Activated naive CD8-positive, alpha-beta T cell (primary cell): ENCODE results near the gene NFIB.

Experiments
- H3K27ac Mint-ChIP-seq: one replicate; pipeline ENCODE4 v1.8.0; 2021; ENCODE audit warnings: mixed read lengths
- H3K27me3 Mint-ChIP-seq: one replicate; pipeline ENCODE4 v1.8.0; 2021; ENCODE audit warnings: mixed read lengths
- H3K36me3 Mint-ChIP-seq: one replicate; pipeline ENCODE4 v1.8.0; 2021; ENCODE audit warnings: mixed read lengths
- H3K4me1 Mint-ChIP-seq: one replicate; pipeline ENCODE4 v1.8.0; 2021; ENCODE audit warnings: low read depth, mixed read lengths
- H3K4me3 Mint-ChIP-seq: one replicate; pipeline ENCODE4 v1.8.0; 2021; ENCODE audit warnings: mild to moderate bottlenecking, mixed read lengths
- H3K9me3 Mint-ChIP-seq: one replicate; pipeline ENCODE4 v1.8.0; 2021; ENCODE audit warnings: low read depth, mixed read lengths

Gene NFIB

GRCh38 chr9:14098486-14099180, 215.3 kb downstream of the NFIB start:
- no peak overlapping the region for H3K27ac Mint-ChIP-seq
- no peak overlapping the region for H3K4me3 Mint-ChIP-seq
- no peaks in the 10 kb centered on the region for H3K27me3 Mint-ChIP-seq
- no peaks in the 10 kb centered on the region for H3K9me3 Mint-ChIP-seq
- H3K36me3 Mint-ChIP-seq = no peaks in the 10 kb centered on the region
- H3K4me1 Mint-ChIP-seq = no peaks in the 10 kb centered on the region

GRCh38 chr9:14097666-14098415, 216.1 kb downstream of the NFIB start:
- H3K4me1 Mint-ChIP-seq = no peaks in the 10 kb centered on the region
- no peak overlapping the region for H3K27ac Mint-ChIP-seq
- H3K36me3 Mint-ChIP-seq = no peaks in the 10 kb centered on the region
- no peak overlapping the region for H3K4me3 Mint-ChIP-seq
- H3K9me3 Mint-ChIP-seq = no peaks in the 10 kb centered on the region
- no peaks in the 10 kb centered on the region for H3K27me3 Mint-ChIP-seq

GRCh38 chr9:14097215-14097614, 216.7 kb downstream of the NFIB start:
- Mint-ChIP-seq H3K36me3 (no peaks in the 10 kb centered on the region), H3K27me3 (no peaks in the 10 kb centered on the region), H3K4me1 (no peaks in the 10 kb centered on the region), H3K9me3 (no peaks in the 10 kb centered on the region), H3K4me3 (no peak overlapping the region), H3K27ac (no peak overlapping the region)

- Mint-ChIP-seq H3K4me1 (no peaks in the 10 kb centered on the region), H3K27me3 (no peaks in the 10 kb centered on the region), H3K9me3 (no peaks in the 10 kb centered on the region), H3K4me3 (no peak overlapping the region), H3K36me3 (no peaks in the 10 kb centered on the region), H3K27ac (no peak overlapping the region)
Measured at GRCh38 chr9:14096258-14096922, 217.6 kb downstream of the NFIB start.

DNA sequence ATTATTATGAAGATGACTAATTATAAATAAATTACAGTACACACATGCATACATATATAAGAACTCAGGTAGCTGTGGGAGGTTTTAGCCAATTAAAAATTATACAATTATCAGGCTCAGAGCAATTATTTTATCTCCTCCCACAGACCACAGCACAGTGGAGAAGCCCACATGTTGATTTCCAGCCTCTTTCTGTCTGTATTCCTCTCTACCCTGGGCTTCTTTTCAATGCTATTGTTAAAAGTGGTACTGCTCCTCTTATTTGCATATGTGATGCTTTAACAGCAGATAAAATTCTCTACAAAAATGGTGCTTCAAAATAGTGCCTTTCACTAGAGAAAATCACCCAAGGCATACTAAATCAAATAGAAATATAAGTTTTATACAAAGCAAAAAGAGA, 218.7 kb downstream of the NFIB start:
- no peaks in the 10 kb centered on the region for H3K27me3 Mint-ChIP-seq
- no peak overlapping the region for H3K27ac Mint-ChIP-seq
- no peaks in the 10 kb centered on the region for H3K9me3 Mint-ChIP-seq
- no peaks in the 10 kb centered on the region for H3K36me3 Mint-ChIP-seq
- H3K4me3 Mint-ChIP-seq = no peak overlapping the region
- no peaks in the 10 kb centered on the region for H3K4me1 Mint-ChIP-seq

GRCh38 chr9:14094491-14094890, 219.4 kb downstream of the NFIB start:
- Mint-ChIP-seq H3K36me3 (no peaks in the 10 kb centered on the region), H3K4me1 (no peaks in the 10 kb centered on the region), H3K27me3 (no peaks in the 10 kb centered on the region), H3K27ac (no peak overlapping the region), H3K9me3 (no peaks in the 10 kb centered on the region), H3K4me3 (no peak overlapping the region)

DNA sequence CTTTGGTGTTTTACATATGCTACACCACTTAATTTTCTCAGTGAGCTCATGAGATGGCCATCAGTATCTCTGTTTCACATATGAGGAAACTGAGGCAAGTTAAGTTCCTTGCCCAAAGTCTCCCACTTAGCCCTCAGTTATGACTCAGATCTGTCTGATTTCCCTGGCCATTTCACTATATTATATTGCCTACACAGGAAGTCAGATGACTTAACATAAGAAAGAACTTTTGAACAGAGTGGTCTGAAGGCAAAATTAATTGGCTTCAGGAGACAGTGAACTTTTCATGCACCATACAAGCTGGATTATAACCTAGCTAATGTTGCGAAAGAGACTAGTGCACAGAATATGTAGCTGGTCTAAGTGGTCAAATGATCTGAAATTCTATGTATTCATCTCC, 221.6 kb downstream of the NFIB start:
- no peaks in the 10 kb centered on the region for H3K9me3 Mint-ChIP-seq
- no peaks in the 10 kb centered on the region for H3K36me3 Mint-ChIP-seq
- H3K27me3 Mint-ChIP-seq = no peaks in the 10 kb centered on the region
- no peak overlapping the region for H3K4me3 Mint-ChIP-seq
- no peaks in the 10 kb centered on the region for H3K4me1 Mint-ChIP-seq
- no peak overlapping the region for H3K27ac Mint-ChIP-seq

- H3K4me1 Mint-ChIP-seq = no peaks in the 10 kb centered on the region
- H3K27ac Mint-ChIP-seq = no peak overlapping the region
- no peaks in the 10 kb centered on the region for H3K27me3 Mint-ChIP-seq
- no peaks in the 10 kb centered on the region for H3K9me3 Mint-ChIP-seq
- no peak overlapping the region for H3K4me3 Mint-ChIP-seq
- no peaks in the 10 kb centered on the region for H3K36me3 Mint-ChIP-seq
Measured at GRCh38 chr9:14089051-14089803, 224.7 kb downstream of the NFIB start.

GRCh38 chr9:14087576-14087975, 226.4 kb downstream of the NFIB start:
- Mint-ChIP-seq H3K27me3 (no peaks in the 10 kb centered on the region), H3K4me1 (no peaks in the 10 kb centered on the region), H3K27ac (no peak overlapping the region), H3K36me3 (no peaks in the 10 kb centered on the region), H3K4me3 (no peak overlapping the region), H3K9me3 (no peaks in the 10 kb centered on the region)

GRCh38 chr9:14086495-14086894, 227.4 kb downstream of the NFIB start:
- Mint-ChIP-seq H3K9me3 (no peaks in the 10 kb centered on the region), H3K36me3 (no peaks in the 10 kb centered on the region), H3K4me1 (no peaks in the 10 kb centered on the region), H3K27me3 (no peaks in the 10 kb centered on the region), H3K27ac (no peak overlapping the region), H3K4me3 (no peak overlapping the region)

DNA sequence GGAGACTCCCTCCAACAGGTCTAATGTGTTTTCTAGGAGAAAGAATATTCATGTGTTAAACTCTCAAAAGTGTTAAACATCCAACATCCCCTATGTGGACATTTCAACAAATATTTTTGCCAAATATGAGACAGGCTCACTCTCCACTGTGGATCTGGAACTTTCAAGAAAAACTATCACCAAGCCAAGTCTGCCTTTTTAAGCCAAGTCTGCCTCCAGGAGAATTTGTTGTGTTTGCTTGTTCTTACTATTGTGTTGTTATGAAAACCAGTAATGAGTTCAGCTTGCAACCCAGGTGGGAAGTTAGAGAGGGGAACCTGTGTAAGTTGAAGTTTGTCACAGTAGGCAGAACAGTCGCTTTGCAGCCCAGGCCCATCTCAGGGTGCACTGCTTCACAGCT, 228.1 kb downstream of the NFIB start:
- H3K27ac Mint-ChIP-seq = no peak overlapping the region
- H3K9me3 Mint-ChIP-seq = no peaks in the 10 kb centered on the region

DNA sequence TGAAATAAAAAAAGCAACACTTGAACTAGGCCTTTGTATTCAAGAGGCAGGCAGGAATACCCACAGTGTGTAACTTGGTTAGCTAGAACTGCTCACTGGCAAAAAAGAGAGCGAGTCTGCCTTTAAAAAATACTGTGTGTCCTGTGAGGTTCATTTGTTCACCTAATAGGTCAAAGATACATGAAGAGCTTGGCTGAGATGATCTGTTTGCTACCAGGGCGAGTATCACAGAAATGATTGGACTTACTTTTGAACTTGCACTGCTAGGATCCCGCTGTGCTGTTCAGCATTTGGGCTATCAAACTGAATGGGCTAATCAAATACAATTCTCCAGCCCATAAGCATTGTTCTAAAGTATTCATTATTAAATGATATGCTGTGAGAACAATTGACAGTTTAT, 229.1 kb downstream of the NFIB start:
- Mint-ChIP-seq H3K27ac (no peak overlapping the region), H3K9me3 (no peaks in the 10 kb centered on the region), H3K36me3 (no peaks in the 10 kb centered on the region), H3K27me3 (no peaks in the 10 kb centered on the region), H3K4me3 (no peak overlapping the region), H3K4me1 (no peaks in the 10 kb centered on the region)

More for the DNA sequence above, 228.1 kb downstream of the NFIB start:
- Mint-ChIP-seq H3K27me3 (no peaks in the 10 kb centered on the region), H3K4me3 (no peak overlapping the region), H3K36me3 (no peaks in the 10 kb centered on the region), H3K4me1 (no peaks in the 10 kb centered on the region)

DNA sequence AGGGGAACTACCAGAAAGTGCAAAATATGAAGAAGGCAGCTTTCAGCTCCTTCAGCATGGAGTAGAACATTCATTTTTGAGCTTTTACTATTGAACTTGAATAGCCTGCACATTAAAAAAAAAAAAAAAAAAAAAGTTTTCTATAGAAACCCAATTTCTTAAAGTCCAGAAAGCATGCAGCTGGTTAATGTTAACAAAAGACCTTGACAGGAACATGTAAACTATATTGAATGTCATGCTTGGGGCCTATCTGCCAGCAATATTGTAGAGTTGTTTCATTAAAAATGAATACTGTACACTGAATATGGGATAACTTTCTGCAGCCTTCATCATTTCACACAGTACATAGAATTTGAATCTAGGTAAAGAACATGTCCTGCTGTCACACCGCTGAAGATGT, 230.6 kb downstream of the NFIB start:
- Mint-ChIP-seq H3K27ac (no peak overlapping the region), H3K36me3 (no peaks in the 10 kb centered on the region), H3K9me3 (no peaks in the 10 kb centered on the region), H3K4me3 (no peak overlapping the region), H3K4me1 (no peaks in the 10 kb centered on the region), H3K27me3 (no peaks in the 10 kb centered on the region)

DNA sequence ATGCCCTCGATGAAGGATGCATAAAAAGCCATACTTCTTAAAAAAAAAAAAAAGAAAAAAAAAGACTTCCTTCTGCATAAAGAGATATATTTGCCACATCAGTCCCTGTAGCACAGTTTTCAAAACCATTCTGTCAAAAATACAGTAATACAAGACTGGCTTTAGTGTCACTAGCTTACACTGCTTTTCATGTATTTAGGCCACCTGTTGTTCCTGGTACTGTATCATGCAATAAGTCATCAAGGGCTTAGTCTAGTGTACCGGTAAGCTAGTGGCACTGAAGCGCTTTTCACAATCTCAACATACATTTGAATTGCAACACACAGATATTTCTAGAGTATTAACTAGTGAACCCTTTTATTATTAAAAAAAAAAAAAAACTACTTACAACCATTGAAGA, 231.2 kb downstream of the NFIB start:
- H3K27ac Mint-ChIP-seq = no peak overlapping the region
- H3K4me3 Mint-ChIP-seq = no peak overlapping the region
- no peaks in the 10 kb centered on the region for H3K27me3 Mint-ChIP-seq
- no peaks in the 10 kb centered on the region for H3K36me3 Mint-ChIP-seq
- H3K9me3 Mint-ChIP-seq = no peaks in the 10 kb centered on the region
- no peaks in the 10 kb centered on the region for H3K4me1 Mint-ChIP-seq

GRCh38 chr9:14081745-14082144, 232.2 kb downstream of the NFIB start:
- H3K36me3 Mint-ChIP-seq = no peaks in the 10 kb centered on the region

More at GRCh38 chr9:14081745-14082144, 232.2 kb downstream of the NFIB start:
- Mint-ChIP-seq H3K27me3 (no peaks in the 10 kb centered on the region), H3K4me3 (no peak overlapping the region), H3K4me1 (no peaks in the 10 kb centered on the region), H3K9me3 (no peaks in the 10 kb centered on the region), H3K27ac (no peak overlapping the region)
